Stomach smooth muscle (tissue), 2 donors: ENCODE data around the gene ATP11A.

Experiments used
- H3K27ac ChIP-seq: one replicate; pipeline ENCODE4 v1.7.0; 2013; ENCODE audit warnings: mild to moderate bottlenecking, low read length, inconsistent platforms
- H3K27me3 ChIP-seq, 2 donors: one replicate each; pipeline ENCODE4 v1.7.0; 2013; ENCODE audit warnings: low read length in 2 of 2; ENCODE audit not compliant: insufficient read depth in 2 of 2, control insufficient read depth in 1 of 2
- H3K36me3 ChIP-seq, 2 donors: one replicate each; pipeline ENCODE4 v1.7.0; 2013; ENCODE audit warnings: low read length in 2 of 2; ENCODE audit not compliant: control insufficient read depth in 2 of 2, insufficient read depth in 2 of 2
- H3K4me1 ChIP-seq: one replicate; pipeline ENCODE4 v1.7.0; 2013; ENCODE audit warnings: low read length; ENCODE audit not compliant: control insufficient read depth, insufficient read depth
- H3K4me3 ChIP-seq, 2 donors: one replicate each; pipeline ENCODE4 v1.7.0; 2013; ENCODE audit warnings: low read length in 2 of 2
- H3K9ac ChIP-seq, 2 donors: one replicate each; pipeline ENCODE4 v1.7.0; 2013; ENCODE audit warnings: low read length in 2 of 2, mild to moderate bottlenecking in 1 of 2
- H3K9me3 ChIP-seq, 2 donors: one replicate each; pipeline ENCODE4 v1.7.0; 2013; ENCODE audit warnings: low read length in 2 of 2; ENCODE audit not compliant: control insufficient read depth in 2 of 2
- donor health status: healthy.
- donor health status: Pancreatic carcinoma.

The ATP11A gene

DNA sequence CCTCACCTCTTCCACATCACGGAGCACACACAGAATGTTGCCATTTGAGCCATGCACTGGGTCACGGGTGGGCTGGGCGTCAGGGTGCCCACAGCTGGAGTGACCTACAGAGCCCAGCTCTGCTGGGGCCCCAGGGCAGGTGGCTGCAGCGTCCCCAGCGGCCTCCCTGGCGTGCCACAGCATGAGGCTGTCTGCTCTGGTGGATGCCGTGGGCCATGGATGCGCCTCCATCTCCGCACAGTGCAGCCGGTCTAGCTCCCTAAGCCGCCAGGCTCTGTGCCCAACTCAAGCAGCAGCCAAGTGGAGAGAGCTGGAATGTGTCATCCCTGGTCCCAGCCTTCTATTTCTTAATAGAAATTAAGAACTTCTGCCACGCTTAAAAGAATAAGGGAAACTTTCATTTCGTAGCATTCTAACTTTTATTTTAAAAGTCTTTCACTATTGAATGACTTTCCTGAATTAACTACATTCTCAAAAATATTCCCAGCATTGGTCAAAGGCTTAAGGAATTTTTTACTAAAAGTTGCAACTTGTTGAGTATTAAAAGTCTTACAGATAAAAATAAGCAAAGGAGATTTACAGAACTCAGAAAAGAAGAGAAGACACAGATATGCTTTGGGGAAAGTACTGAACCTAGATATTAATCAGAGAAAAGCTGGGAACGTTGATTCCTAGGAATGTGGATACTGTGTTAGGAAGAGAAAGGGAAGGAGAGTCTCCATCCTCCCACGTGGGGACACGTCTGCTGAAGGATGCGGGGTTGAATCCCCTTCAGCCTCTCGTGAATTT lies 59.3 kb downstream of the ATP11A start:
- H3K9ac ChIP-seq = no peak overlapping the region
- H3K36me3 ChIP-seq = no peaks in the 10 kb centered on the region
- no peaks in the 10 kb centered on the region for H3K9me3 ChIP-seq
- no peaks in the 10 kb centered on the region for H3K27me3 ChIP-seq
- H3K4me3 ChIP-seq = peak overlapping the region in 1 of 2 donors; percentile 29
- no peak overlapping the region for H3K27ac ChIP-seq
- H3K4me1 ChIP-seq = peaks cover 8% of the 10 kb centered on the region

DNA sequence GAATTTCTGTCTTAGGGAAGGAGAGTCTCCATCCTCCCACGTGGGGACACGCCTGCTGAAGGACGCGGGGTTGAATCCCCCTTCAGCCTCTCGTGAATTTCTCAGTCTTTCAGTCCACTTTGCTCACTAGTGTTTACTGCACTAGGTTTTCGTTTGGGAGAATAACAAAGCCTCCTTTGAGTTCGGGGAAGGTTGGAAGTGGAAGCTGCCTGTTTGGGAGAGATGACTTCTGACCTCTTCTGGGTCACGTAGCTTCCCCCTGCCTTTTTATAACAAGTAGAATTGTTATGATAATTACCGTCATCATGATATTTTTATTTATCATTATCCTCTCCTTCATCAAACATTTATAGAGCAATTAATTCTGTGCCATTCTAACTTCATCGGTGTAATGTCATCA lies 60.7 kb downstream of the ATP11A start:
- Histone ChIP-seq H3K27ac (no peak overlapping the region), H3K9me3 (no peaks in the 10 kb centered on the region), H3K4me3 (no peak overlapping the region), H3K9ac (no peak overlapping the region), H3K27me3 (no peaks in the 10 kb centered on the region), H3K36me3 (no peaks in the 10 kb centered on the region), H3K4me1 (peaks cover 3% of the 10 kb centered on the region)

- H3K9me3 ChIP-seq = no peaks in the 10 kb centered on the region
- H3K4me3 ChIP-seq = no peak overlapping the region
- no peaks in the 10 kb centered on the region for H3K36me3 ChIP-seq
- peaks cover 3% of the 10 kb centered on the region for H3K4me1 ChIP-seq
- H3K9ac ChIP-seq = no peak overlapping the region
- no peaks in the 10 kb centered on the region for H3K27me3 ChIP-seq
- no peak overlapping the region for H3K27ac ChIP-seq
Observed at GRCh38 chr13:112751617-112752016, 61.8 kb downstream of the ATP11A start.

DNA sequence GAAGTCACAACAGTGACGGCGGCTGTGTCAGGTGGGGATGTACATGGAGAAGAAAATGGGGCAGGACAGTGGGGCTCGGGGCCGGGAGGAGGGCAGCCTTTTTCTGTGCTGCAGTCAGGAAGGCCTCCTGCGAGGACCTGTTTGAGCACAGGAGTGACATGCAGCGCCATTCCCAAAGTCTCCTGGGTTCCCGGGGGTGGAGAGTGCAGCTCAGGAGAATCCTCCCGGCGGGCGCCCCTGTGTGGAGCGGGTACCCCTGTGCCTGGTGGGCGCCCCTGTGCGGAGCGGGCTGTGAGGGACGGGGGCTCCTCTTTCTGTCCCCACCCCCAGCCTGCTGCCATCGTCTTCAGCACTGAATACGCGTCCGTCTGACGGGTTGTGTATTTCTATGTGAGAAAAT lies 62.4 kb downstream of the ATP11A start:
- H3K4me3 ChIP-seq = no peak overlapping the region

GRCh38 chr13:112752711-112753541 lies 63.1 kb downstream of the ATP11A start:
- Histone ChIP-seq H3K4me3 (no peak overlapping the region), H3K9ac (no peak overlapping the region), H3K27me3 (no peaks in the 10 kb centered on the region), H3K27ac (no peak overlapping the region), H3K9me3 (no peaks in the 10 kb centered on the region), H3K36me3 (no peaks in the 10 kb centered on the region), H3K4me1 (peaks cover 3% of the 10 kb centered on the region)

More for the DNA sequence above, 62.4 kb downstream of the ATP11A start:
- no peaks in the 10 kb centered on the region for H3K9me3 ChIP-seq
- no peaks in the 10 kb centered on the region for H3K36me3 ChIP-seq
- H3K27me3 ChIP-seq = no peaks in the 10 kb centered on the region
- no peak overlapping the region for H3K9ac ChIP-seq
- H3K27ac ChIP-seq = no peak overlapping the region
- H3K4me1 ChIP-seq = peaks cover 3% of the 10 kb centered on the region

GRCh38 chr13:112753833-112754232 lies 64.0 kb downstream of the ATP11A start:
- H3K4me3 ChIP-seq = no peak overlapping the region
- no peak overlapping the region for H3K27ac ChIP-seq
- no peaks in the 10 kb centered on the region for H3K9me3 ChIP-seq
- H3K36me3 ChIP-seq = no peaks in the 10 kb centered on the region
- H3K27me3 ChIP-seq = no peaks in the 10 kb centered on the region
- H3K4me1 ChIP-seq = peaks cover 2% of the 10 kb centered on the region
- H3K9ac ChIP-seq = no peak overlapping the region

- H3K36me3 ChIP-seq = peaks cover 0 to 2% of the 10 kb centered on the region in 2 donors
- no peaks in the 10 kb centered on the region for H3K4me1 ChIP-seq
- H3K27ac ChIP-seq = no peak overlapping the region
- H3K27me3 ChIP-seq = no peaks in the 10 kb centered on the region
- H3K9ac ChIP-seq = no peak overlapping the region
- H3K4me3 ChIP-seq = no peak overlapping the region
- H3K9me3 ChIP-seq = no peaks in the 10 kb centered on the region
Observed at GRCh38 chr13:112754281-112755025, 64.6 kb downstream of the ATP11A start.

DNA sequence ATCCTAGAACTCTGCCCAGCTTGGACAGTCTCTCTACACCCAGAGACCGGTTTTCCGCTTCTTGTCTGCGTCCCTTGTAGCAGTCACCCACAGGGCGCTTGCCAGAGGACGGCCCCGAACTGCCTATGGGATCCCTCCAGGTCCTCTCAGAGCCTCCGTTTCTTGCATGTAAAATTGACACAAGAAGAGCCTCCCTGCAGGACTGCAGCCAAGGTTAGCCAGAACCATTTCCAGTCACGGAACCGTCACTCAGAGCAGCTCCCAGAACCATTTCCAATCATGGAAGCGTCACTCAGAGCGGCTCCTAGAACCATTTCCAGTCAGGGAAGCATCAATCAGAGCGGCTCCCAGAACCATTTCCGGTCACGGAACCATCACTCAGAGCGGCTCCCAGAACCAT lies 65.5 kb downstream of the ATP11A start:
- no peaks in the 10 kb centered on the region for H3K27me3 ChIP-seq
- H3K27ac ChIP-seq = no peak overlapping the region
- no peak overlapping the region for H3K4me3 ChIP-seq
- H3K9ac ChIP-seq = no peak overlapping the region
- peaks cover 0 to 2% of the 10 kb centered on the region in 2 donors for H3K36me3 ChIP-seq
- H3K9me3 ChIP-seq = no peaks in the 10 kb centered on the region
- no peaks in the 10 kb centered on the region for H3K4me1 ChIP-seq

DNA sequence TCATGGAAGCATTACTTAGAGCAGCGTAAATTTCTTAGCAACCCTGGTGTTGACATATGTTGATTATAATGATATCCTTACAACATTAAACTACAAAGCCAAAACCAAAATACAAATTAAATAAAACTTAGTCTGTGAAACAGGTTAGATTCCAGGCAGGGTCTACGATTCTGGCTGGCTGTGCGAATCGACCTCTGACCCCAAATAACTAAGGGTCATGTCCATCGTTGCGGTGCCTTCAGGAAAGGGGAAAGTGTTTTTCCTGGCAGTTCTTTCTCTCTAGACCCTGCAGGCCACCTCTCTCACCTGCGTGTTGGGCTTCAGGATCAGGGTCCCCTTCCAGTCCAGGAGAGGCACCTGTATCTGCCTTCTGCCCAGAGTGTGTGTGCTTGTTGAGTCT lies 66.2 kb downstream of the ATP11A start:
- Histone ChIP-seq H3K27me3 (no peaks in the 10 kb centered on the region), H3K4me3 (no peak overlapping the region), H3K9me3 (no peaks in the 10 kb centered on the region), H3K27ac (no peak overlapping the region), H3K36me3 (peaks cover 0 to 2% of the 10 kb centered on the region in 2 donors), H3K9ac (no peak overlapping the region), H3K4me1 (no peaks in the 10 kb centered on the region)

- Histone ChIP-seq H3K27me3 (no peaks in the 10 kb centered on the region), H3K4me1 (no peaks in the 10 kb centered on the region), H3K27ac (no peak overlapping the region), H3K36me3 (peaks cover 0 to 2% of the 10 kb centered on the region in 2 donors), H3K9me3 (no peaks in the 10 kb centered on the region), H3K4me3 (no peak overlapping the region), H3K9ac (no peak overlapping the region)
Observed at GRCh38 chr13:112756511-112756966, 66.7 kb downstream of the ATP11A start.
